Thymus (tissue), 11 donors: ENCODE results near the gene AIMP2. TPM values are rescaled to one million over a fixed set of nuclear protein-coding genes. Genes with fewer than 3 reads are reported as not detected.

ENCODE experiments used
- DNase-seq, 9 donors: peaks; one replicate each; pipeline ENCODE4 v3.0.0-alpha.2; 2013; ENCODE audit warnings: low spot score in 9 of 9, low read depth in 6 of 9, missing footprints in 1 of 9
- H3K27ac ChIP-seq, 2 donors: one replicate each; pipeline ENCODE4 v1.5.1; 2013; ENCODE audit warnings: control low read depth in 1 of 2, low read depth in 1 of 2, low read length in 1 of 2, mild to moderate bottlenecking in 1 of 2, moderate library complexity in 1 of 2
- H3K27me3 ChIP-seq, 2 donors: one replicate each; pipeline ENCODE4 v1.5.1; 2013; ENCODE audit warnings: low read length in 1 of 2; ENCODE audit not compliant: control insufficient read depth in 2 of 2, insufficient read depth in 1 of 2
- H3K36me3 ChIP-seq, 2 donors: one replicate each; pipeline ENCODE4 v1.5.1; 2013; ENCODE audit warnings: low read length in 1 of 2, mild to moderate bottlenecking in 1 of 2, moderate library complexity in 1 of 2; ENCODE audit not compliant: control insufficient read depth in 2 of 2, insufficient read depth in 2 of 2
- H3K4me1 ChIP-seq, 2 donors: one replicate each; pipeline ENCODE4 v1.5.1; 2013; ENCODE audit warnings: low read length in 2 of 2; ENCODE audit not compliant: control insufficient read depth in 2 of 2, insufficient read depth in 2 of 2
- H3K4me3 ChIP-seq, 2 donors: one replicate each; pipeline ENCODE4 v1.5.1; 2013; ENCODE audit warnings: low read length in 2 of 2, control low read depth in 1 of 2, mild to moderate bottlenecking in 1 of 2
- H3K9me3 ChIP-seq, 2 donors: one replicate each; pipeline ENCODE4 v1.5.1; 2013; ENCODE audit warnings: low read length in 1 of 2, mild to moderate bottlenecking in 1 of 2; ENCODE audit not compliant: control insufficient read depth in 2 of 2, insufficient read depth in 1 of 2
- WGBS: extraction: QIAGEN DNeasy Blood & Tissue Kit; methylation state at CpG from one replicate; pipeline ENCODE4 v1.1.7; 2013; 5-methylcytosine and 5-hydroxymethylcytosine counted together
- polyA plus RNA-seq: library from polyadenylated mRNA; stranded (reverse); fragments of 200-250 nt; gene quantifications from one replicate; pipeline ENCODE4 v1.2.3, GENCODE V29; 2013
- total RNA-seq: library from RNA; stranded (reverse); fragments of 120-200 nt; gene quantifications from one replicate; pipeline ENCODE4 v1.2.4, GENCODE V29; 2013
- donor health status: healthy.

Gene AIMP2
- total and polyA plus RNA-seq, 2 donors = 34.0 to 40.6 TPM

GRCh38 chr7:6020371-6021286, 11.6 kb downstream of the AIMP2 start:
- no peak for DNase-seq
- H3K9me3 ChIP-seq = no peaks in the 10 kb centered on the region
- peaks cover 62 to 86% of the 10 kb centered on the region in 2 donors for H3K36me3 ChIP-seq
- H3K4me1 ChIP-seq = peaks cover 0 to 13% of the 10 kb centered on the region in 2 donors
- H3K27me3 ChIP-seq = no peaks in the 10 kb centered on the region
- H3K4me3 ChIP-seq = no peak overlapping the region
- 94% methylated on average over 11 of the region's 11 CpGs for WGBS
- H3K27ac ChIP-seq = peak overlapping the region in 1 of 2 donors; percentile 43

GRCh38 chr7:6022707-6023106, 13.6 kb downstream of the AIMP2 start:
- Histone ChIP-seq H3K4me1 (peaks cover 0 to 19% of the 10 kb centered on the region in 2 donors), H3K27me3 (no peaks in the 10 kb centered on the region), H3K36me3 (peaks cover 78 to 86% of the 10 kb centered on the region in 2 donors), H3K9me3 (no peaks in the 10 kb centered on the region), H3K4me3 (no peak overlapping the region), H3K27ac (no peak overlapping the region)
- WGBS = 98% methylated on average over 3 of the region's 3 CpGs
- no peak for DNase-seq

- WGBS = 93% methylated on average over 7 of the region's 7 CpGs
- no peak overlapping the region for H3K4me3 ChIP-seq
- peaks cover 73 to 91% of the 10 kb centered on the region in 2 donors for H3K36me3 ChIP-seq
- H3K27me3 ChIP-seq = no peaks in the 10 kb centered on the region
- H3K4me1 ChIP-seq = peaks cover 0 to 19% of the 10 kb centered on the region in 2 donors
- DNase-seq = no peak
- H3K9me3 ChIP-seq = no peaks in the 10 kb centered on the region
- peak overlapping the region in 1 of 2 donors; percentile 43 for H3K27ac ChIP-seq
These were observed 14.9 kb downstream of the AIMP2 start for GRCh38 chr7:6023974-6024435.

DNA sequence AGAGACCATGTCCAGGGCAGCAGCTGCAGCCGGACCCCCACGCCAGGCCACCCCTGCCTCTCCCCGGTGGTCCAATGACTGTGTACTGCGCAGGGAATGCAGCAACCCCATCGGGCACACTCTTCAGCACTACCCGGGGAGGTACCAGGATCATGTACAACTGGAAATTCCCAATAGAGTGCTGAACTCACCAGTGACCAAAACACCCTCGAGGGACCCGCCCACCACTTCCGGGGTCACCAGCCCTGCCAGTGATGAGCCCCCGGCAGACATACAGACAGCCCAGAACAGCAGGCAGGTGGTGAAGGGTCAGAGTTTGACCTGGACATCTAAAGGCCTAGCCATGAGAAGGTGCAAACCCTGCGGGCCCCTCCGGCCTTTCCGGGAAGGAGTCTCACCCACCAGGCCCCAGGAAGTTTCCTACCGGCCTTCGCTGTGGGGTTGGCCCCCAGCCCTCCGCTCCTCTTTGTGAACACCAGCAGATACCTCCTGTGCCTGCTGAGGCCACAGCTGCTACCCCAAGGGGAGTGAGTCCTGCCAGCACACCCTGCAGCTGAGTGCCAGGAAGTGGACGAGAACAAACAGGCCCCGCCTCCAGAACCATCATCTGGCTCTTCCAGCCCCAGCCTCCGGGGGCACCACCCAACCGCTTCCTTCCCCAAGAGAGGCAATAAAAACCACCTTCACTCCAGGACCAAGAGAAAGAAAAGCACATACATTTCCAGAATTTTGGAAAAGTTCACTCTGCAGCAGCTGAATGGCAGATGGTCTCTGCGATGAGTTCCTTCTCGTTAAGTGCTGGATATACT, 17.1 kb downstream of the AIMP2 start:
- peaks cover 0 to 15% of the 10 kb centered on the region in 2 donors for H3K4me1 ChIP-seq
- H3K36me3 ChIP-seq = peaks cover 73 to 86% of the 10 kb centered on the region in 2 donors
- H3K27ac ChIP-seq = peak overlapping the region; percentile 51 to 78
- peak in 5 of 9 donors; percentile 23 to 64 (median 37) for DNase-seq
- no peaks in the 10 kb centered on the region for H3K27me3 ChIP-seq
- no peak overlapping the region for H3K4me3 ChIP-seq
- H3K9me3 ChIP-seq = no peaks in the 10 kb centered on the region
- 75% methylated on average over 22 of the region's 22 CpGs for whole genome bisulfite sequencing

GRCh38 chr7:6026820-6027311, 17.8 kb downstream of the AIMP2 start:
- no peak overlapping the region for H3K4me3 ChIP-seq
- H3K27ac ChIP-seq = peak overlapping the region; percentile 51 to 62
- H3K4me1 ChIP-seq = peaks cover 0 to 15% of the 10 kb centered on the region in 2 donors
- DNase-seq = peak in 1 of 9 donors; percentile 8
- WGBS = 86% methylated on average over 12 of the region's 12 CpGs
- no peaks in the 10 kb centered on the region for H3K27me3 ChIP-seq
- no peaks in the 10 kb centered on the region for H3K9me3 ChIP-seq
- peaks cover 72 to 85% of the 10 kb centered on the region in 2 donors for H3K36me3 ChIP-seq

- H3K4me3 ChIP-seq = no peak overlapping the region
- no peaks in the 10 kb centered on the region for H3K9me3 ChIP-seq
- H3K27me3 ChIP-seq = no peaks in the 10 kb centered on the region
- 96% methylated on average over 1 of the region's 1 CpG for WGBS
- DNase-seq = no peak
- peaks cover 0 to 15% of the 10 kb centered on the region in 2 donors for H3K4me1 ChIP-seq
- H3K27ac ChIP-seq = peak overlapping the region in 1 of 2 donors; percentile 13
- peaks cover 64 to 81% of the 10 kb centered on the region in 2 donors for H3K36me3 ChIP-seq
These were observed 18.8 kb downstream of the AIMP2 start for GRCh38 chr7:6027806-6028365.

- H3K4me3 ChIP-seq = no peak overlapping the region
- H3K36me3 ChIP-seq = peaks cover 61 to 78% of the 10 kb centered on the region in 2 donors
- no peak for DNase-seq
- no peak overlapping the region for H3K27ac ChIP-seq
- no peaks in the 10 kb centered on the region for H3K9me3 ChIP-seq
- H3K4me1 ChIP-seq = peaks cover 0 to 15% of the 10 kb centered on the region in 2 donors
- 97% methylated on average over 5 of the region's 5 CpGs for WGBS
- H3K27me3 ChIP-seq = no peaks in the 10 kb centered on the region
These were observed 19.5 kb downstream of the AIMP2 start for GRCh38 chr7:6028563-6028962.

GRCh38 chr7:6030988-6031387, 21.9 kb downstream of the AIMP2 start, which contains the start of gene ANKRD61:
Gene ANKRD61 (plus strand): TSS chr7:6031376. CDS start chr7:6031376, 0 bp downstream.
- DNase-seq = no peak
- peaks cover 0 to 10% of the 10 kb centered on the region in 2 donors for H3K4me1 ChIP-seq
- no peak within 1 kb of the TSS for H3K27ac ChIP-seq
- no peaks in the 10 kb centered on the region for H3K27me3 ChIP-seq
- no peak within 1 kb of the TSS for H3K4me3 ChIP-seq
- peaks cover 65 to 77% of the 10 kb centered on the region in 2 donors for H3K36me3 ChIP-seq
- H3K9me3 ChIP-seq = no peaks in the 10 kb centered on the region
- 94% methylated on average over 2 of the region's 2 CpGs for WGBS
